Keratinocyte (primary cell): Measurements from ENCODE around the gene PDE10A. TPM values are rescaled to one million over a fixed set of nuclear protein-coding genes. Genes with fewer than 3 reads are reported as not detected.

Experiments
- DNase-seq: peaks from one replicate; pipeline ENCODE4 v3.0.0-alpha.2; 2011; ENCODE audit warnings: low read depth, missing footprints, low spot score
- FAIRE-seq: peaks from 2 replicates; lab custom pipeline; 2011; peaks lifted over from hg19 to GRCh38; lab: Jason Lieb, UNC
- H2AFZ ChIP-seq: 2 replicates; pipeline ENCODE4 v1.6.0; 2012; ENCODE audit warnings: low read length, control low read depth, inconsistent platforms; ENCODE audit not compliant: control insufficient read depth
- H3K27ac ChIP-seq: 2 replicates; pipeline ENCODE4 v1.5.1; 2011; ENCODE audit warnings: low read length; ENCODE audit not compliant: control insufficient read depth, insufficient read depth
- H3K27me3 ChIP-seq: 3 replicates; pipeline ENCODE4 v1.6.0; 2011; ENCODE audit warnings: low read length; ENCODE audit not compliant: control insufficient read depth, insufficient read depth; ENCODE audit errors: extremely low read depth
- H3K36me3 ChIP-seq, 2 experiments: 2 replicates in 1 of 2; 3 replicates in 1 of 2; pipeline ENCODE4 v1.5.1; 2011; ENCODE audit warnings: low read length in 2 of 2, mild to moderate bottlenecking in 1 of 2; ENCODE audit not compliant: control insufficient read depth in 2 of 2, insufficient read depth in 2 of 2; ENCODE audit errors: extremely low read depth in 1 of 2
- H3K4me1 ChIP-seq: 3 replicates; pipeline ENCODE4 v1.5.1; 2011; ENCODE audit warnings: low read length; ENCODE audit not compliant: control insufficient read depth, insufficient read depth; ENCODE audit errors: extremely low read depth
- H3K4me2 ChIP-seq: 3 replicates; pipeline ENCODE4 v1.6.0; 2011; ENCODE audit warnings: low read depth, low read length; ENCODE audit not compliant: control insufficient read depth, insufficient read depth; ENCODE audit errors: extremely low read depth
- H3K4me3 ChIP-seq, 3 experiments: fragments of 200-600 bp in 1 of 3; sonication (generic) in 1 of 3; 2 replicates in 2 of 3; 3 replicates in 1 of 3; pipeline ENCODE4 v1.5.1; 2011 to 2016; ENCODE audit warnings: low read length in 3 of 3, mild to moderate bottlenecking in 3 of 3, control low read depth in 2 of 3, inconsistent platforms in 1 of 3, low read depth in 1 of 3, mixed read lengths in 1 of 3, mixed run types in 1 of 3, moderate library complexity in 1 of 3; ENCODE audit not compliant: control insufficient read depth in 2 of 3, insufficient read depth in 2 of 3; ENCODE audit errors: extremely low read depth in 1 of 3
- H3K79me2 ChIP-seq: 2 replicates; pipeline ENCODE4 v1.6.0; 2012; ENCODE audit warnings: low read length; ENCODE audit not compliant: control insufficient read depth, insufficient read depth
- H3K9ac ChIP-seq: 3 replicates; pipeline ENCODE4 v1.6.0; 2011; ENCODE audit warnings: low read length; ENCODE audit not compliant: control insufficient read depth, insufficient read depth; ENCODE audit errors: extremely low read depth
- H3K9me1 ChIP-seq: 3 replicates; pipeline ENCODE4 v1.6.0; 2011; ENCODE audit warnings: low read length; ENCODE audit not compliant: control insufficient read depth, insufficient read depth; ENCODE audit errors: extremely low read depth
- H3K9me3 ChIP-seq: 2 replicates; pipeline ENCODE4 v1.5.1; 2012; ENCODE audit warnings: low read depth, low read length; ENCODE audit not compliant: control insufficient read depth
- H4K20me1 ChIP-seq: 3 replicates; pipeline ENCODE4 v1.6.0; 2011; ENCODE audit warnings: low read length; ENCODE audit not compliant: control insufficient read depth, insufficient read depth; ENCODE audit errors: extremely low read depth
- CTCF ChIP-seq, 3 experiments: IDR thresholded peaks in 1 of 3; conservative IDR thresholded peaks in 1 of 3; optimal IDR thresholded peaks in 1 of 3; 2 replicates in 2 of 3; 3 replicates in 1 of 3; pipeline versions ENCODE3 to v1.5.1; 2011; ENCODE audit warnings: low read length in 3 of 3, mild to moderate bottlenecking in 3 of 3, moderate library complexity in 2 of 3, control low read depth in 1 of 3, inconsistent platforms in 1 of 3; ENCODE audit not compliant: insufficient read depth in 2 of 3; ENCODE audit errors: extremely low read depth in 1 of 3
- EZH2 ChIP-seq: IDR thresholded peaks from one replicate; pipeline ENCODE4 v1.6.1; 2012; ENCODE audit warnings: inconsistent platforms, mild to moderate bottlenecking, low read length, moderate library complexity
- dilution Hi-C: fragments of 300-500 bp; cut with MboI; formaldehyde crosslinking; loops from one replicate; pipeline ENCODE4 v1.7.0; 2020; ENCODE audit warnings: low sequenced_read_pairs; ENCODE audit not compliant: extremely low pct_ligation_motif_present
- polyA plus RNA-seq, 5 experiments: library from polyadenylated mRNA; depleted of rRNA in 3 of 5; stranded (reverse) in 3 of 5; stranded (forward) in 1 of 5; unstranded in 1 of 5; fragments of >200 nt; gene quantifications; 1 replicate in 1 of 5; 2 replicates in 3 of 5; 3 replicates in 1 of 5; pipeline versions ENCODE4 v1.2.1 to v1.2.3, GENCODE V29; 2011 to 2012; ENCODE audit warnings: missing spikeins in 2 of 5, low read depth in 1 of 5, low replicate concordance in 1 of 5

PDE10A gene
- polyA plus RNA-seq, 1 donor (not counting 4 experiments of a cell fraction or from before 2014, with no cell fraction given): not detected

DNA sequence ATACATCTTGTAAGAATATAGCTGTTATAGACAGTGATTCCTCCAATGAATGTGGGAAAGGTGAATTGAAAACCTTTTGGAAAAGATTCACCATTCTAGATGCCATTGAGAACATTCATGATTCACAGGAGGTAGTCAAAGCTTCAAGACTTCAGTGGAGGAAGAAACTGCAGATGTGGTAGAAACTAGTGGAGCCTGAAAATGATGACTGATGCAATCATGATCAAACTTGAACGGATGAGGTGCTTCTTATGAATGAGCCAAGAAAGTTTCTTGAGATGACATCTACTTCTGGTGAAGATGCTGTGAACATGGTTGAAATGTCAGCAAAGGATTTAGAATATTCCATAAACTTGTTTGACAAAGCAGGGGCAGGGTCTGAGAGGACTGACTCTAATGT, 286.9 kb downstream of the PDE10A start:
- Histone ChIP-seq H3K79me2 (no peaks in the 10 kb centered on the region), H2AFZ (no peak overlapping the region), H4K20me1 (no peaks in the 10 kb centered on the region), H3K27me3 (no peaks in the 10 kb centered on the region), H3K9me1 (no peaks in the 10 kb centered on the region), H3K9ac (no peak overlapping the region), H3K36me3 (no peaks in the 10 kb centered on the region), H3K27ac (no peak overlapping the region), H3K9me3 (no peaks in the 10 kb centered on the region), H3K4me3 (no peak overlapping the region), H3K4me1 (no peaks in the 10 kb centered on the region), H3K4me2 (no peak overlapping the region)
- dilution Hi-C loops: no loop called here
- no peak for TF ChIP-seq EZH2
- TF ChIP-seq CTCF (optimal IDR thresholded peaks at IDR 0.05 in 1 of 3, IDR thresholded peaks at IDR 0.05 in 1 of 3, conservative IDR thresholded peaks at IDR 0.05 in 1 of 3; ENCODE audit: extremely low read depth in 1 of 3, insufficient read depth in 2 of 3, low read length in 3 of 3): no peak
- FAIRE-seq (no peak), DNase-seq (no peak)

GRCh38 chr6:165365371-165365770, 297.7 kb downstream of the PDE10A start:
- no peak for FAIRE-seq

More at GRCh38 chr6:165365371-165365770, 297.7 kb downstream of the PDE10A start:
- Histone ChIP-seq H3K4me1 (no peaks in the 10 kb centered on the region), H3K27ac (no peak overlapping the region), H3K79me2 (no peaks in the 10 kb centered on the region), H3K4me3 (no peak overlapping the region), H3K9me1 (no peaks in the 10 kb centered on the region), H3K27me3 (no peaks in the 10 kb centered on the region), H3K9ac (no peak overlapping the region), H3K4me2 (no peak overlapping the region), H2AFZ (no peak overlapping the region), H3K9me3 (no peaks in the 10 kb centered on the region), H4K20me1 (no peaks in the 10 kb centered on the region), H3K36me3 (no peaks in the 10 kb centered on the region)
- DNase-seq: no peak
- TF ChIP-seq EZH2 (no peak), CTCF (optimal IDR thresholded peaks at IDR 0.05 in 1 of 3, IDR thresholded peaks at IDR 0.05 in 1 of 3, conservative IDR thresholded peaks at IDR 0.05 in 1 of 3; ENCODE audit: extremely low read depth in 1 of 3, insufficient read depth in 2 of 3, low read length in 3 of 3) (no peak)
- dilution Hi-C loops: no loop called here
